Effector memory CD4-positive, alpha-beta T cell (primary cell): ENCODE data around the gene LIPF.

Source experiments
- DNase-seq, 3 donors: peaks; one replicate each; pipeline ENCODE4 v3.0.0-alpha.2; 2020
- H3K27ac ChIP-seq: 2 replicates; pipeline ENCODE4 v1.7.0; 2013; ENCODE audit warnings: mild to moderate bottlenecking, low read length, moderate library complexity; ENCODE audit not compliant: insufficient read depth, poor library complexity, severe bottlenecking
- H3K27me3 ChIP-seq: replicated peaks from 2 replicates; pipeline ENCODE4 v1.7.0; 2013; ENCODE audit warnings: mild to moderate bottlenecking, low read length; ENCODE audit not compliant: insufficient read depth, control insufficient read depth, poor library complexity, severe bottlenecking
- H3K36me3 ChIP-seq: 2 replicates; pipeline ENCODE4 v1.7.0; 2013; ENCODE audit warnings: mild to moderate bottlenecking, low read length, moderate library complexity; ENCODE audit not compliant: control insufficient read depth, insufficient read depth
- H3K4me1 ChIP-seq: 2 replicates; pipeline ENCODE4 v1.7.0; 2013; ENCODE audit warnings: low read length, mild to moderate bottlenecking; ENCODE audit not compliant: control insufficient read depth, insufficient read depth, poor library complexity, severe bottlenecking
- H3K4me3 ChIP-seq: 2 replicates; pipeline ENCODE4 v1.7.0; 2013; ENCODE audit warnings: low read length, low read depth, mild to moderate bottlenecking; ENCODE audit not compliant: insufficient read depth, poor library complexity, severe bottlenecking
- H3K9me3 ChIP-seq: 2 replicates; pipeline ENCODE4 v1.7.0; 2013; ENCODE audit warnings: mild to moderate bottlenecking, low read length, moderate library complexity; ENCODE audit not compliant: control insufficient read depth

LIPF gene

DNA sequence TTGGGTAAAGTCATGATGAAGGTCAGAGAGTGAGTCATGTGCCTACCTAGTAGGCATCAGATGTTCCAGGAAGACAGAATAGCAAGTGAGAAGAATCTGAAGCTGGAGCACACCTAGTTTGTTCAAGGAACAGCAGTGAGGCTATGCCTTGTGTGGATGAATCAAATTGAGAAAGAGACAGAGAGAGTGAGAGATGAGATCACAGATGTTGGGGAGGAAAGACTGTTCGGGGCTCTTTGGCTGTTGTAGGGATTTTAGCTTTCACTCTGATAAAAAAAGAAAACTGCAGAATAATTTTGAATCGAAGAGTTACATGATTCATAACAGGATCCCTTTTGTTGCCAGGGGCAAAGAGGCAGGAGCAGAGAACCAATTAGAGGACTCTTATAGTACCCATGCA lies 6.3 kb downstream of the LIPF start:
- no peaks in the 10 kb centered on the region for H3K9me3 ChIP-seq
- H3K27me3 ChIP-seq: no peaks in the 10 kb centered on the region
- H3K27ac ChIP-seq: no peak overlapping the region
- H3K36me3 ChIP-seq: no peaks in the 10 kb centered on the region
- no peak for DNase-seq
- H3K4me1 ChIP-seq: no peaks in the 10 kb centered on the region
- no peak overlapping the region for H3K4me3 ChIP-seq

DNA sequence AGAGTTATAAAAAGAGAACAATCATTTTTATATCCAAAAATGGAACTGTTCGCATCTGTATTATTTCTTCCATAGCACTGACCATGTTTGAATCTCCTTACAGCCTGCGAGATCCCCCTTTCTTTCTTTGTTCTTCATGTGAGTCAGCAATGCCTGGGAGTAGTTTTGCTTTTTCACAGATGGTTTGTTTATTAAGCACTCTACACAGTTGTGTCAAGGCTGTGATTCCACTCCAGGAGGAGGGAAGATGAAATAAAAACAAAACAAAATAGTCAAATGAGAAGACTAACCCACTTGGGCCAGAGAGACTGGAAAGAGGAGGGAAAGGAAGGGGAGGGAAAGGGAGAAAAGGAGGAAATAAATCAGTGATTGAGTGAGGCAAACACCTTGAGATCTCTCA lies 7.8 kb downstream of the LIPF start:
- DNase-seq: no peak
- Histone ChIP-seq H3K4me1 (no peaks in the 10 kb centered on the region), H3K36me3 (no peaks in the 10 kb centered on the region), H3K9me3 (no peaks in the 10 kb centered on the region), H3K27ac (no peak overlapping the region), H3K4me3 (no peak overlapping the region), H3K27me3 (no peaks in the 10 kb centered on the region)

DNA sequence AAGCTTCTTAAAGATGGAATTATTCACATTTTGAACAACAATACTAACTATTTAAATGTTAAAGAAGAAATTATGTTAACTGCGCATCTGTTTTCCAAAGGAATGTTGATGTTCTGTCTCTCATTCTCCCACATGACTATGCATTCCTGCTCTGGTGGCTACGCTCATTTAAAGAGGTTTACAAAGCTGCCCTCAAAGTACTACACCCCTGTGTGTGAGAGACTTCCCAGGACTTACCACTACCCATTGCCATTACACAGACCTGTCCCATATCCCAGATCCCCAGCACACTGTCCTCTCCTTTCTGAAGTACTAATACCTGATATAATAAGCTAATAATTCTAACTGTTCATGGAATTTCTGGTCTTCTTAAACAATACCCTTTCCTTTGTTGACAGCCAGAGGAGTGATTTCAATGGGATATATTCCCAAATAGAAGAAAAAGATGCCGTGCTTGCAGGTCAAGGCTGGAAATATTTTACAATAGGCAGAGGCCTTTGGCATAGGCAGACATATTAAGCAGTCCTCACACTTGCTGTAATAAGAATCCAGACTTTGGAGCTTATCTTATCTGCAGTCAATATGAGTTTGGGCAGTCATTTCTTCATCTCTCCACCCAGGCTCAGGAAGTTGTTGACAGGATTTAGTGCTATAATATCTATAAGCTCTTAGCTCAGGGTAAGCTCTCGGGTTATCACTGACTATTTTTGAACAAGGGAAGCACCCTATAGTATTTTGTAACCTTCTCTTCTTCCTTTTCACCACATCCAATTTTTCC lies 12.2 kb downstream of the LIPF start:
- no peaks in the 10 kb centered on the region for H3K9me3 ChIP-seq
- H3K27ac ChIP-seq: no peak overlapping the region
- DNase-seq: no peak
- no peaks in the 10 kb centered on the region for H3K36me3 ChIP-seq
- no peaks in the 10 kb centered on the region for H3K27me3 ChIP-seq
- H3K4me3 ChIP-seq: no peak overlapping the region
- H3K4me1 ChIP-seq: no peaks in the 10 kb centered on the region

DNA sequence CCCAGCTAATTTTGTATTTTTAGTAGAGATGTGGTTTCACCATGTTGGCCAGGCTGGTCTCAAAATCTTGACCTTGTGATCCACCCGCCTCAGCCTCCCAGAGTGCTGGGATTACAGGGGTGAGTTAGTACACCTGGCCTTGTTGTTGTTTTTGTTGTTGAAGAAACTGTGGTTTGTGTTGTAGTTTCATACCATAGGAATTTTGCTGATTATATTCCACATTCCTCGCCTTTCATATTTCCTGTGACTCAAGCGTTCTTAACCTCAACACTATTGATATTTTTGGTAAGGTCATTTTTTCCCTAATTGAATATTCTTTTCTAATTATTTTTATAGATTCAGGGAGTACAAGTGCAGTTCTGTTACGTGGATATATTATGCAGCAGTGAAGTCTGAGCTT lies 16.7 kb downstream of the LIPF start:
- no peaks in the 10 kb centered on the region for H3K27me3 ChIP-seq
- no peaks in the 10 kb centered on the region for H3K36me3 ChIP-seq
- no peaks in the 10 kb centered on the region for H3K9me3 ChIP-seq
- no peak overlapping the region for H3K4me3 ChIP-seq
- no peak for DNase-seq
- no peak overlapping the region for H3K27ac ChIP-seq
- H3K4me1 ChIP-seq: no peaks in the 10 kb centered on the region

DNA sequence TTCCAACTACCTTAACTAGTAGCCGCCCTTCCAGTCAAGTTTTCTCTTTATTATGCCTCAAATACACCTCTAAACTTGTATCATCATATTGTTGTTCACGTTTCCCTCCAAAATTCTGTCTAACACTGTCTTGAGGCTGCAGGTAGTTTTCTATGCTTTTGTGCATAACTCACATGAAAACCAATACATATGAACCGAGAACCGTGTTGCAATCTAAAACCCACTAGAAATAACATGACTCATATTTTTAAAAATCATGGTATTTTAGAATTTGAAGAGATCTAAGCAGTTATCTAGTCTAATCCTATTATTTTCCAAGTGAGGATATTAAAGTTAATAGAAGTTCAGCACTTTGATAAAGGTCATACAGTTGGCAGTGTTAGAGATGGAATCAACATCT lies 18.2 kb downstream of the LIPF start:
- H3K4me1 ChIP-seq: no peaks in the 10 kb centered on the region

DNA sequence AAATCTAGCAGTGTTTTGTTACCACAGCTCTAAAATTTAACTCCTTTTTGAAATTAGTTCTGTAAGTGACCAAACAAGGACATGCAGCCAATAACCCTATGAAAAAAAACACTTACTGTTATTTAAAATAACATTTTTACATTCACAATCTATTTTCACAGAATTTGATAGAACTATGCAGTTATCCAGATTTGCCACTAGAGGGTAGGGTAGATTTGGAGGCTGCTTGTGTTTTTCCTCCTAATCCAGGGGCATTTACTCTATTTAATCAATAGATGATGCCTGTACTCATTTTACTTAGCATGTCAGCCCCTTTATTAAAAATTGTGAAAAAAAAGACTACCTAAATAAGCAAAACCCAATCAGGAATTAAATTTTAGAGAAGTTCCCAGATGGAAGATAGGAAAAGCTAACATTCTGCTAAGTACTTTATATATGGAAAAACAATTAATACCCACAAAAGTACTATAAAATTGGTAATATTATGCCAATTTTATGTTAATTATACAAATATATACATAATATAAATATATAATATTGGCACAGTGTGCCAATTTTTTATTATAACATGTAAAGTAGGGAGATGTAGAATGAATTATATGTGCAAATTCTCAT lies 23.7 kb downstream of the LIPF start:
- Histone ChIP-seq H3K4me3 (no peak overlapping the region), H3K36me3 (no peaks in the 10 kb centered on the region), H3K9me3 (no peaks in the 10 kb centered on the region), H3K4me1 (no peaks in the 10 kb centered on the region), H3K27me3 (no peaks in the 10 kb centered on the region), H3K27ac (no peak overlapping the region)
- no peak for DNase-seq

More for the DNA sequence above, 18.2 kb downstream of the LIPF start:
- Histone ChIP-seq H3K4me3 (no peak overlapping the region), H3K9me3 (no peaks in the 10 kb centered on the region), H3K27ac (no peak overlapping the region), H3K36me3 (no peaks in the 10 kb centered on the region), H3K27me3 (no peaks in the 10 kb centered on the region)
- no peak for DNase-seq

DNA sequence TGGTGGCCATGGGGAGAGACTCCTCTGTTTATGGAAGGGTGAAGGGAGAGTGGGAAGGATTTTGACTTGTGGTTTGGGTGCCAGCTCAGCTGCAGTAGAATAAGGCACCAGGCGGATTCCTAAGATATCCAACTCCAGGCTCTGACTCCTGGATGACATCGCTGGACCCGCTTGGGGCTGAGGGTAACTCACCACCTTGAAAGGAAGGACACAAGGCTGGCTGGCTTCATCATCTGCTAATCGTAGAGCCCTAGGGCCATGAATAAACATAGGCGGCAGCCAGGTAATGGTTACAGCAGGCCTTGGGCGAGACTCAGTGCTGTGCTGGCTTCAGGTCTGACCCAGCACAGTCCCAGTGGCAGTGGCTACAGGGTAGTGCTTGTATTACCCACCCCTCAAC lies 25.1 kb downstream of the LIPF start:
- H3K9me3 ChIP-seq: no peaks in the 10 kb centered on the region
- no peak overlapping the region for H3K4me3 ChIP-seq
- H3K27me3 ChIP-seq: no peaks in the 10 kb centered on the region
- DNase-seq: no peak
- no peak overlapping the region for H3K27ac ChIP-seq
- no peaks in the 10 kb centered on the region for H3K4me1 ChIP-seq
- no peaks in the 10 kb centered on the region for H3K36me3 ChIP-seq

DNA sequence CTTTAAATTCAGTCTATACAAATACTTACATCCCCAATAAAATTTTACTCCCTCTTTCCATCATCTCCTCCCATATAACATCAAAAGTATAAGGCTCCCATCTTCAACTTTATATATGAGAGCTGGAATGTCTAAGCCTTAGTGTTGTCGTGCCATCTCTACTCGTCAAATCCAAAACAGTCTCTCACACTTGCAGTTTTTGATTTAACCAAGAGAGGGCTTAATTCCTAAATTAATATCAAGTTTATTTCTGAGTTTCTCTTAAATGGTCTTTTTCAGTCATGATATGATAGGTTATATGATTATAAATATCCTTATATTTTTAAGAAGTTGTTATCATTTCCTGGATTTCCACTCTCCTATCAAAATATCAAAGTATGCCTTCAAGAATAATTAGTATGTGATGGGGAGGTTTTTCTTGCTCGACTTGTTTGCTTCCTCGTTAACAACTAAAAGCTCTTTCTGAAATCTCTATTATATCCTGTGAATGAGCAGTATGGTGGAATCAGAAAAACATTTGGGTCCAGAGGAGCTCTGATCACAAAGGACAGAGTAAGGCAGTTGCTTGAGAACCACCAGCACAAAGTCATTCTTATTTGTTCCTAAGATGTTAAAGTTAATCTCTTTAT lies 29.3 kb downstream of the LIPF start:
- Histone ChIP-seq H3K27ac (no peak overlapping the region), H3K4me1 (no peaks in the 10 kb centered on the region), H3K36me3 (no peaks in the 10 kb centered on the region), H3K27me3 (no peaks in the 10 kb centered on the region), H3K4me3 (no peak overlapping the region), H3K9me3 (no peaks in the 10 kb centered on the region)
- no peak for DNase-seq

DNA sequence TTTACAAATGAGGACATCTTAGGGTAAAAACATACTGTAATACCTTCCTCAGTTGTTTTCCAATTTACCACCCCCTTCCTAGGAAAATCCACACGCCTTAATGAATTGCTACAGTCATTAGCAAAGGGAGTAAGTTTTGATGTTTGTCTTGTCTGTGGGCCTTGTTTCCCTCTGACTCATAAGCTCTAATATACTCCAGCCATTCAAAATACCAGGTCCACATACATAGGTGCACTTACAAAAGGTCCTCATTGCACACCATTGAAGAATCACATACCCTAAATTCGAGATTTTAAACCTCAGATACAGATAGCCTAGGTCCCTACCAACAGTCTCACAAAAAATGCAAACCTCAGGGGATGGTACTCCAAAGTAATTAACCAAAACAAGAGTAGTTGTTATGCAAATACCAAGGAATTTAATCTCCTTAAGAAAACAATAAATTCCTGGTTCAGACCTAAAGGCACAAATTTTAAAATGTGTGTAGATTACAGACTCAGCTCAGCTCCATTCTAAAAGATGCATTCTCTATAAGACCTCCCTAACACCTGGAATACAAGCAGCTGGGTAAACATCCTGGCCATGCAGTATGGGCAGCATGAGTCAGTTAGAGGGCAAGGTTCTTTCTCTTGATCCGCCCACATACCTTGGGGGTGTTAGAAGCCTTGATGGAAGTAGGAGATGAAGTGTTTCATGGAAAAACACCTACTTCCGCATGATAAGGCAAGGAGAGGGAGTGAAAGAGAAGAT lies 38.8 kb downstream of the LIPF start:
- Histone ChIP-seq H3K27me3 (no peaks in the 10 kb centered on the region), H3K4me1 (no peaks in the 10 kb centered on the region), H3K36me3 (no peaks in the 10 kb centered on the region), H3K27ac (no peak overlapping the region), H3K9me3 (no peaks in the 10 kb centered on the region), H3K4me3 (no peak overlapping the region)
- no peak for DNase-seq

DNA sequence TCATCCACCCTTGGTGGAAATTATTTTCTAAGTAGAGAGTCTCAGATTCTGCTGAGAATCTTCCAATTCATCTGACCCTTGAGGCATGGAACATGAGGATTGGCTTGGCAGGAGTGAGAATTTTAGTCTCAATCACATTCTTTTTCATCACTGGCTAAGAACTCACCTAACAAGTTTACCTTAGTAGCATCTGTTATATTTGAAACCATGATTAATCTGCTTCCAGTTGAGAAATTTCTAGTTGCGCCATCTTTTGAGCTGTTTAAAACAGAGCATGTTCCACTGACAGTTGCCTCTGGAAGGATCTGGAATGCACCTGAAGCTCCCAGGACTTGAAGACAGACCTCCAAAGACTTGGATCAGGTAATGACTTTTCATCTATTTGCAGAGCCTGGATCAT lies 41.7 kb downstream of the LIPF start, which contains the start of gene LIPK:
LIPK (plus strand) TSS at position 292 of the 400 bp plus-strand sequence. CDS start 18,295 bp downstream, outside the sequence.
- no peaks in the 10 kb centered on the region for H3K4me1 ChIP-seq
- DNase-seq: no peak
- H3K27ac ChIP-seq: no peak within 1 kb of the TSS
- no peaks in the 10 kb centered on the region for H3K27me3 ChIP-seq
- no peaks in the 10 kb centered on the region for H3K36me3 ChIP-seq
- no peak within 1 kb of the TSS for H3K4me3 ChIP-seq
- no peaks in the 10 kb centered on the region for H3K9me3 ChIP-seq
